Measurements from ENCODE around the gene DGKI. TPM values are rescaled to one million over a fixed set of nuclear protein-coding genes. Genes with fewer than 3 reads are reported as not detected.

DGKI gene
- total and polyA plus RNA-seq, 9 of the 15 experiments (the other 6 are each of a cell fraction or from before 2014, with no cell fraction given), result 0.11 to 0.54 (median 0.15) TPM; not detected in 5

DNA sequence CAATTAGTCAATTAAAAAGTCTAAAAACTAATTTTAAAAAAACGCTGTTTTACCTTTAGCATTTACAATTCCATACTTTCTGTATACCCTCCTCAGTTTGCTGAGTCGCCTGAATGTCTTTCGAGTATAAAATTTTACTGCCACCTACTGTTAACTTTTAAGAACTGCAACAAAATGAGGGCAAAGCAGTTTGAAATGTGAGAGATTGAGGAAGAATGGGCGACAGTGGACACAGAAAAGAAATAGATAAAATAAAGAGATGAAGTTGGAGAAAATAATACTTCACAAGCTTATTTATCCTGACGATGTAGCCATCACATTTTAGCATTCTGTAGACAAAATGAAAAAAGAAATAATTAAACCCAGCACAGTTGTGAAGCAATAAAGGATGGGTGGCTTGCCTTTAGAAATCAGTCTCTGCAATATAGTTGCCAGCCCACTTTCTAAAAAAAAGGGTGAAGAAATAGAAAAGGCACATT, 392.5 kb downstream of the DGKI start (continued):
- TF ChIP-seq ZNF232 (CRISPR knock-in tag; IDR thresholded peaks at IDR 0.05) (no peak), CBX3 (IDR thresholded peaks at IDR 0.05; ENCODE audit: borderline replicate concordance in 1 of 2, low read length in 2 of 2) (no peak), MAFG (tag; conservative IDR thresholded peaks at IDR 0.05) (peak; percentile 83), ZNF124 (CRISPR knock-in tag; IDR thresholded peaks at IDR 0.05) (no peak), MAFK (IDR thresholded peaks at IDR 0.05; ENCODE audit: low read length) (peak; percentile 73), ZNF175 (CRISPR knock-in tag; IDR thresholded peaks at IDR 0.05; ENCODE audit: low read depth) (no peak), C11orf30 (IDR thresholded peaks at IDR 0.05; ENCODE audit: low read depth) (peak; percentile 87), CXXC5 (CRISPR knock-in tag; IDR thresholded peaks at IDR 0.05) (no peak), POLR2AphosphoS2 (IDR thresholded peaks at IDR 0.05; ENCODE audit: low read length) (no peak), SAFB2 (IDR thresholded peaks at IDR 0.05; ENCODE audit: borderline replicate concordance, low read depth, low read length, severe bottlenecking) (no peak), ETV5 (CRISPR knock-in tag; IDR thresholded peaks at IDR 0.05; ENCODE audit: low read depth) (no peak), ZNF140 (CRISPR knock-in tag; IDR thresholded peaks at IDR 0.05) (no peak), ZNF121 (CRISPR knock-in tag; conservative IDR thresholded peaks at IDR 0.05) (no peak), SMAD4 (CRISPR knock-in tag; conservative IDR thresholded peaks at IDR 0.05) (no peak), SAP30 (IDR thresholded peaks at IDR 0.05; ENCODE audit: borderline replicate concordance, insufficient read depth, low read depth, low read length, poor library complexity, severe bottlenecking) (no peak), MTA3 (IDR thresholded peaks at IDR 0.05; ENCODE audit: borderline replicate concordance) (no peak), ATF7 (IDR thresholded peaks at IDR 0.05) (no peak)
- TF ChIP-seq, protein P1, sequence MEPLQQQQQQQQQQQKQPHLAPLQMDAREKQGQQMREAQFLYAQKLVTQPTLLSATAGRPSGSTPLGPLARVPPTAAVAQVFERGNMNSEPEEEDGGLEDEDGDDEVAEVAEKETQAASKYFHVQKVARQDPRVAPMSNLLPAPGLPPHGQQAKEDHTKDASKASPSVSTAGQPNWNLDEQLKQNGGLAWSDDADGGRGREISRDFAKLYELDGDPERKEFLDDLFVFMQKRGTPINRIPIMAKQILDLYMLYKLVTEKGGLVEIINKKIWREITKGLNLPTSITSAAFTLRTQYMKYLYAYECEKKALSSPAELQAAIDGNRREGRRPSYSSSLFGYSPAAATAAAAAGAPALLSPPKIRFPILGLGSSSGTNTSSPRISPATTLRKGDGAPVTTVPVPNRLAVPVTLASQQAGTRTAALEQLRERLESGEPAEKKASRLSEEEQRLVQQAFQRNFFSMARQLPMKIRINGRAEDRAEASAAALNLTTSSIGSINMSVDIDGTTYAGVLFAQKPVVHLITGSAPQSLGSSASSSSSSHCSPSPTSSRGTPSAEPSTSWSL (CRISPR knock-in tag; IDR thresholded peaks at IDR 0.05; ENCODE audit: borderline replicate concordance), result no peak
- TF ChIP-seq, protein P2, sequence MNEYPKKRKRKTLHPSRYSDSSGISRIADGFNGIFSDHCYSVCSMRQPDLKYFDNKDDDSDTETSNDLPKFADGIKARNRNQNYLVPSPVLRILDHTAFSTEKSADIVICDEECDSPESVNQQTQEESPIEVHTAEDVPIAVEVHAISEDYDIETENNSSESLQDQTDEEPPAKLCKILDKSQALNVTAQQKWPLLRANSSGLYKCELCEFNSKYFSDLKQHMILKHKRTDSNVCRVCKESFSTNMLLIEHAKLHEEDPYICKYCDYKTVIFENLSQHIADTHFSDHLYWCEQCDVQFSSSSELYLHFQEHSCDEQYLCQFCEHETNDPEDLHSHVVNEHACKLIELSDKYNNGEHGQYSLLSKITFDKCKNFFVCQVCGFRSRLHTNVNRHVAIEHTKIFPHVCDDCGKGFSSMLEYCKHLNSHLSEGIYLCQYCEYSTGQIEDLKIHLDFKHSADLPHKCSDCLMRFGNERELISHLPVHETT (CRISPR knock-in tag; conservative IDR thresholded peaks at IDR 0.05 in 1 of 2, IDR thresholded peaks at IDR 0.05 in 1 of 2), result no peak
- TF ChIP-seq, protein P3, sequence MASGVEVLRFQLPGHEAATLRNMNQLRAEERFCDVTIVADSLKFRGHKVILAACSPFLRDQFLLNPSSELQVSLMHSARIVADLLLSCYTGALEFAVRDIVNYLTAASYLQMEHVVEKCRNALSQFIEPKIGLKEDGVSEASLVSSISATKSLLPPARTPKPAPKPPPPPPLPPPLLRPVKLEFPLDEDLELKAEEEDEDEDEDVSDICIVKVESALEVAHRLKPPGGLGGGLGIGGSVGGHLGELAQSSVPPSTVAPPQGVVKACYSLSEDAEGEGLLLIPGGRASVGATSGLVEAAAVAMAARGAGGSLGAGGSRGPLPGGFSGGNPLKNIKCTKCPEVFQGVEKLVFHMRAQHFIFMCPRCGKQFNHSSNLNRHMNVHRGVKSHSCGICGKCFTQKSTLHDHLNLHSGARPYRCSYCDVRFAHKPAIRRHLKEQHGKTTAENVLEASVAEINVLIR (CRISPR knock-in tag; IDR thresholded peaks at IDR 0.05), result no peak
- TF ChIP-seq, protein P4, sequence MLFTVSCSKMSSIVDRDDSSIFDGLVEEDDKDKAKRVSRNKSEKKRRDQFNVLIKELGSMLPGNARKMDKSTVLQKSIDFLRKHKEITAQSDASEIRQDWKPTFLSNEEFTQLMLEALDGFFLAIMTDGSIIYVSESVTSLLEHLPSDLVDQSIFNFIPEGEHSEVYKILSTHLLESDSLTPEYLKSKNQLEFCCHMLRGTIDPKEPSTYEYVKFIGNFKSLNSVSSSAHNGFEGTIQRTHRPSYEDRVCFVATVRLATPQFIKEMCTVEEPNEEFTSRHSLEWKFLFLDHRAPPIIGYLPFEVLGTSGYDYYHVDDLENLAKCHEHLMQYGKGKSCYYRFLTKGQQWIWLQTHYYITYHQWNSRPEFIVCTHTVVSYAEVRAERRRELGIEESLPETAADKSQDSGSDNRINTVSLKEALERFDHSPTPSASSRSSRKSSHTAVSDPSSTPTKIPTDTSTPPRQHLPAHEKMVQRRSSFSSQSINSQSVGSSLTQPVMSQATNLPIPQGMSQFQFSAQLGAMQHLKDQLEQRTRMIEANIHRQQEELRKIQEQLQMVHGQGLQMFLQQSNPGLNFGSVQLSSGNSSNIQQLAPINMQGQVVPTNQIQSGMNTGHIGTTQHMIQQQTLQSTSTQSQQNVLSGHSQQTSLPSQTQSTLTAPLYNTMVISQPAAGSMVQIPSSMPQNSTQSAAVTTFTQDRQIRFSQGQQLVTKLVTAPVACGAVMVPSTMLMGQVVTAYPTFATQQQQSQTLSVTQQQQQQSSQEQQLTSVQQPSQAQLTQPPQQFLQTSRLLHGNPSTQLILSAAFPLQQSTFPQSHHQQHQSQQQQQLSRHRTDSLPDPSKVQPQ (CRISPR knock-in tag; IDR thresholded peaks at IDR 0.05; ENCODE audit: borderline replicate concordance), result no peak
